ENCODE results near the gene PEX5L.

The PEX5L gene

DNA sequence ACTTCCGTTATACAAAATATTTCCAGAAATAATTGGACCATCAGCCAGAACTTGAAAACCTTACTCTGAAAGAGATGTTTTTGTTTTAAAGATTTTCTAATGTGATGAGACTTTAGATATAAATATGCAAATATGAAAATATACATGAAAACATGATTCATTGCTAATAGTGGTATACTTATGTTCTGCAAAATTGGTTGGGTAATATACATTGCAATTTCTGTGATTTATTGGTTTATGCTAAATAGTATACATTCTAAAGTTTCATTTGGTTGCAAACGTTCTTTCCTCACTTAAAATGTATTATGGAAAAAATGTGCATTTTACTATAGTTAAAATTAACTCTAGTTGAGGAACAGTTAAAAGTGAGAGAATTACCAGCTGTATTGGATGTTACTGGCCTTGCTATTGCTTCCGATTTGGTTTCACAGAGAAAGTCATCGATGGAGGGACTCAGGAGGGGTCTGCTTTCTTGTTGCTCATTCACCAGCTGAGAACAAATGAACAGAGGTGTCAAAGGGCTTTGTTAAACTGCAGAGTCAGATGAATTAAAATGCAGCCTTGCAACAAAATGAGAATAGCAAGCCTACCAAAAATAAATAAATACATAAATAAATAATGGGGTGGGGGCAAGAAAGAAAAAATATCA lies 149.3 kb downstream of the PEX5L start:
- no peak for FAIRE-seq

GRCh38 chr3:179885950-179886349 lies 150.8 kb downstream of the PEX5L start:
- no peak for FAIRE-seq

DNA sequence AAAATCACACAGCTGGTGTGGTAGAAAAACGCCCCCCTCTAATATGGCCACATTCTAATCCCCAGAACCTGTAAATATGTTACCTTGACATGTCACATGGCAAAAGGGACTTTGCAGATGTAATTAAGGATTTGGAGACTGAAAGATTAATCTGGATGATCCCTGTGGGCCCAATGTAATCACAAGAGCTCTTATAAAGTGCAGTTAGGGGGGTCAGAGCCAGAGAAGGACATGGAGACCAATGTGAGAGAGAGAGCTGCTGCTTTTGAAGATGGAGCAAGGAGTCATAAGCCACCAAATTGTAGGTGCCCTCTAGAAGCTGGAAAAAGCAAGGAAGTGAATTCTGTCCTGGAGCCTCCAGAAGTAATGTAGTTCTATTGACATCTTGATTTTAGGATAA lies 152.6 kb downstream of the PEX5L start:
- FAIRE-seq: no peak

DNA sequence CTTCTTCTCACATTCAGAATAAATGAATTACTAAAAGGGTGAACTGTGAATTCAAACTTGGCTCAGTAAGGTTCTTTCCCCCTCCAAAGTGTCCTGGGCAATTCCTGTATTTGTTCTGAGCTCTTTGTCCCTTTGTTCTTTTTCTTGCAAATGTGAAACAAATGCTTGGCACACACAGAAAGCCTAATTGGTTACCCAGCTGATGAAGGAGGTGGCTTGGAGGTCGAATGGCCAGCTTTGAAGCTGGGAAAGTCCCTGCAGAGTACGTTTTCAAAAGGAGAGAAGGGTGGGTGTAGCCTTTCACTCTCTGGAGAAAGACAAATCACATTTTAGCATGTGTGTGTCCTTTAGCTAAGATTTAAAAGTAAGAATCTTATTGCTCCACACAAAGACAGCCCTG lies 154.4 kb downstream of the PEX5L start:
- no peak for FAIRE-seq

- no peak for FAIRE-seq
Measured at GRCh38 chr3:179881791-179882190, 154.9 kb downstream of the PEX5L start.

DNA sequence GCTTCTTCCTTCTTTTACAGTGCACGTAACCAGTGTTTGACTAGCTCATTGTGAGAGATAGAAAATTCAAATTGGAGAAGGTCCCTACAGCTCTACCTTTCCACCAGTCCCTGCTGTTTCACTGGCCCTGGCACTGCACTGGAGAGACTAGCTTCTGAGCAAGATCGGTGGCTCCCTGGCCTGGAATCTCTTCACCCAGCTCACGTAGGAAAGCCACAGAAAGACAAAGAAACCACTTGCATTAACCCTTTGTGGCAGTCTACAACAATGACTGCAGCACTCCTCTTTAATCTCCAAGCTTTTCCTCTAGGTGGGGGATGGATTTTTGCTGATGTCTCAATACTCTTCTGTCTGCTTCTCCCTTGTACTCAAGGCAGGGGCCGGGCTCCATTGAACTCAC lies 155.9 kb downstream of the PEX5L start:
- no peak for FAIRE-seq

DNA sequence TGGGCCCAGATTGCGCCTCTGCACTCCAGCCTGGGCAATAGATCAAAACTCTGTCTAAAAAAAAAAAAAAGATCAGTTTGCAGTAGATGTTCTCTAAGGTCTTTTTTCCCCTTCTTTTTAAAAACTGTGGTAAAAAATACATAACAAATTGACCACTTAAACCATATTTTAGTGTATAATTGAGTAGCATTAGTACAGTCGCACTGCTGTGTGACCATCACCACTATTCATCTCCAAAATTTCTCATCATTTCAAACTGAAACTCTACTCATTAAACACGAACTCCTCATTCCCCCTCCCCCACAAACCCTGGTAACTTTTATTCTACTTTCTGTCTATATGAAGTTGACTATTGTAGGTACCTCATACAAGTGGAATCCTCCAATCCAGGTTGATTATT lies 160.3 kb downstream of the PEX5L start:
- FAIRE-seq: no peak

- no peak for FAIRE-seq
Measured at GRCh38 chr3:179872842-179873241, 163.9 kb downstream of the PEX5L start.

DNA sequence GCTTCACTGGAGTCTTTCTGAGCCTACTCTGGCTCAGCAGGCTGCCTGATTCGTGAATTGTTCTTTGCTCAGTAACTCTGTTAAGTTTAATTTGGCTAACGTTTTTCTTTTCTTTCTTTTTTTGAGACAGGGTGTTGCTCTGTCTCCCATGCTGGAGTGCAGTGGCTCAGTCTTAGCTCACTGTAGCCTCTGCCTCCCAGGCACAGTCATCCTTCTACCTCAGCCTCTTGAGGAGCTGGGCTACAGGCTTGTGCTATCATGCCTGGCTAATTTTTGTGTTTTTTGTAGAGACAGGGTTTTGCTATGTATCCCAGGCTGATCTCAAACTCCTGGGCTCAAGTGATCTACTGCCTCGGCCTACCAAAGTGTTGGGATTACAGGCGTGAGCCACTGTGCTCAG lies 165.0 kb downstream of the PEX5L start:
- FAIRE-seq: no peak

GRCh38 chr3:179868715-179869114 lies 168.0 kb downstream of the PEX5L start:
- no peak for FAIRE-seq

DNA sequence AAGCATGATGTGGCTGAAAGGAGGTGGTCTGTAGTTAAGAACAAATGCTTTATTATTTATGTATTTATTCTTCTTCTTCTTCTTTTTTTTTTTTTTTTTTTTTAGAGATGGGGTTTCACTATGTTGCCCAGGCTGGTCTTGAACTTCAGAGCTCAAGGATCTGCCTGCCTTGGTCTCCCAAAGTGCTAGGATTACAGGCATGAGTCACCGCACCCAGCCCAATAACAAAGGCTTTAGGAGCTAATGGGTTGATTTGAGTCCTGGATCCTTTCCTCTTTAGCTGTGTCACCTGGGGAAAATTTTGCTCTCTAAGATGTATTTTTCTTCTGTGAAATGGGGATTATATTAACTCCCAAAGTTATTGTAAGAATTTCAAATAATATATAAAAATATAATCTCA lies 168.8 kb downstream of the PEX5L start:
- FAIRE-seq: no peak

DNA sequence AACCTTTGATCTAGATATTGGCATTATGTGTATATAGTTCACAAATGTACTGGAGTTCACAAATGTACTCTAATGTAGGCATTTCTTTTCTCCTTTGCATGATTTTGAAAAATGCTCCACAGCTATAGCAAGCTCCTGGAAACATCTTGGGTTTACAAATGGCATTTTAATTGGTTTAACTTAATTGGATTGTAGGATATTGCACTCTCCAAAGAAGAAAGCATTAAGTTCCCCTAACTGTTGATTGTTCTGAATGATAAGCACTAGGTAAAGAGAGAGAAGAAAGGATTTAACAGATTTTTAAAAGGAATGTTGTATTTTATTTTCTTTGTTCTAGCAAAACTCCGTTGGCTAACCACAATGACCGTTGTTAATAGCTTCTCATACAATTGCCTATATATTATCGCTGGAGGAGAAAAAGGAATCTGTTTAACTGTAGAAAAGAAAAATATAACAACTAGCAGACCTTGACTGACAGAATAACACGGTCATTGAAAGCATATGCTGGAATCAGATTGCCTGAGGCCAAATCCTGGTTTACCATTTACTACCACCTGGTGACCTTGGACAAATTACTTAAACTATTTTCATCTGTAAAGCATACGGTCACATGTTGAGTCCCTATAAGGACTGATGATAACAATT lies 170.8 kb downstream of the PEX5L start:
- no peak for FAIRE-seq

DNA sequence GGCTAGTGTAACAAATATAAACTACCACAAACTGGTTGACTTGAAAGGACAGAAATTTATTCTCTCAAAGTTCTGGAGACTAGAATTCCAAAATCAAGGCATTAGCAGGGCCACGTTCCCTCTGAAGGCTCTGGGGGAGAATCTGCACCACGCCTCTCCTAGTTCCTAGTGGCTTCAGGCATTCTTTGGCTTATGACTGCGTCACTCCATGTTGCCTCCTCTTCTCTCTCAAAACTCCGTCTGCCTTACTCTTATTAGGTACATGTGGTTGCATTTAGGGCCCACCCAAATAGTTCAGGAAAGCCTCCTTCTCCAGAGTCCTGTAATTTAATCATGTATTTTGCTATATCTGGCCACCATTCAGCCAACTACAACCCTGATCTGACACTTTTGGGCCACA lies 174.8 kb downstream of the PEX5L start:
- no peak for FAIRE-seq

- no peak for FAIRE-seq
Measured at GRCh38 chr3:179861292-179861691, 175.4 kb downstream of the PEX5L start.

GRCh38 chr3:179860275-179861107 lies 176.2 kb downstream of the PEX5L start:
- FAIRE-seq: no peak

- FAIRE-seq: no peak
Measured at GRCh38 chr3:179853176-179853575, 183.6 kb downstream of the PEX5L start.

DNA sequence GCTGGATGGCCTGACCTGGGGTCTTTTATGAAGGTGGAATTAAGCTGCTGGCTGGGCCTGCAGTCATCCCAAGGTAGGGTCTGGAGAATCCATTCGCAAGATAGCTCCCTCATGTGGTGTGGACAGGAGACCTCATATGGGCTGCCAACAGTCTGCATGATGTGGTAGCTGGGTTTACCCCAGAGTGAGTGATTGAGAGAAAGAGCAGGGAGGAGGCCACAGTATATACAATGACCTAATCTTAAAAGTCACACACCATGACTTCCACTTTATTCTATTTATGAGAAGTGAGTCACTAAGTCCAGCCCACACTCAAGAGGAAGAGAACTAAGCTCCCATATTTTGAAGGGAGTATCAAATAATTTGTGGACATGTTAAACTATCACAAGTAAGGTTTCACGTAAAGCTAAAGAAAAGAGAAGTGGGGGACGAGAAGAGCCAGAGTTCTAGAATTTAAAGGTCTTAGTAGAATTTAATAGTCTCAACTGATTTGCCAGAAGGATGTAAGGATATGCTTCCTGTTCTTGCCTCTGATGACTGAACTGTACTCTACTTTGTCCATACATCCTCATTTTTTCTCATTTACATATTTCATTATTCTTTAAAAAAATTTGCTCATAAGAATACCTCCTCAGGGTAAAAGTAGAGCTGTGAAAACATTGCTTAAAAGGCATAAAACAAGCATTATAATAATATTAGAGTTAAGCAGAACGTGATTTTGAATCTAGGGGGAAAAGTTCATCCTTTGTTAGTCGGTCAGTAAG lies 184.4 kb downstream of the PEX5L start:
- FAIRE-seq: no peak

DNA sequence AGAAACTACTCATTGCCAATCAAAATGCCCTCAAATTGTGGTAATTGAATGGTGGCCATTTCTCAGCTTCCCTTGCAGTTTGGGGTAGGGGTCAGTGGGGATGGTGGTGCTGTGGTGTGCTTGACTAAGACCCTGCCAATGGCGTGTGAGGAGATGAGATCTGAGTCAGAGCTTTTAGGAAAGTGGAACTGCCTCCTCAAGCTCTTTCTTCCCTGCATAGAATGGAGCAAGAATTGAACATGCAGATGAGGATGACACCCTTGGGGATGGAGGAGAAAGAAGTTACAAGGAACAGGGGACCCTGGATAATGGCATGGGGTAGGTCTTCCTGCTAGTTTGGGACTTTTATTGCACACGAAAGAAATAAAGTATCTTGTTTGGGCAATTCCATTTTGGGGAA lies 188.0 kb downstream of the PEX5L start:
- FAIRE-seq: no peak

DNA sequence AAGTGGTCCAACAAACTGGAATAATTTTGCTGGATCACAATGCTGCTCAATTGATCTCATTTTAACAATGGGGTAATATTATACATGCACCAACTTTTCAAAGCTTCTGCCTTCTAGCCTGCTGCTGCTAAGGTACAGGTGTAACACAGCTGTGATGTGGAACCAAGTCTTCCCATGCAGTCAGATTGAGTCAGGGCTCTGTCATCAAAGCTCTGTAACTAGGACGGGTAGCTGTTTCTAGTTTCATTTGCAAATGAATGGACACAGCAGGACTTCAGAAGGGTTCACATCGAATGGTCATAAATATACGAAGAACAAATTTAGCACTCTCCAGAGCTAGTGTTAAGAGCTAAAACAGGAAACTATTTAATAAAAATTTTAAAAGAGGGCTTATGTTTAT lies 194.7 kb downstream of the PEX5L start:
- no peak for FAIRE-seq

GRCh38 chr3:179840985-179841384 lies 195.8 kb downstream of the PEX5L start:
- FAIRE-seq: no peak

DNA sequence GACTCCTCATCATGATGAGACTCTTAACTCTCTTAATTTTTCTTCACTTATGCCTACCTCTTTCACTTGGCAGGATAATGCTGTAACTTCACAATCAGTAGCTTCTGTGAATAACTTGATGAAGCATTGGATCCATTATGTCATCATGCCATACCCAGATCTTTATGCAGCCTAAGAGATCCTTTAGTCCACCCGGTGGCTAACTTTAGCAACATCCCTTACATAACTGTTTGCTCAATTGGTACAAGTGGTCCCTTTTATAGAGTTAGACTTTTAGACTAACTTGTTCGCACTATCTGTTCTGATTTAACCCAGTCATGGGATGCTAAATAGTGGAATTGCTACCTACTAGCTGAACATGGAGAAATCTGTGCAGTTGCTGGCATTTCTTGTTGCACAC lies 199.4 kb downstream of the PEX5L start:
- FAIRE-seq: no peak

DNA sequence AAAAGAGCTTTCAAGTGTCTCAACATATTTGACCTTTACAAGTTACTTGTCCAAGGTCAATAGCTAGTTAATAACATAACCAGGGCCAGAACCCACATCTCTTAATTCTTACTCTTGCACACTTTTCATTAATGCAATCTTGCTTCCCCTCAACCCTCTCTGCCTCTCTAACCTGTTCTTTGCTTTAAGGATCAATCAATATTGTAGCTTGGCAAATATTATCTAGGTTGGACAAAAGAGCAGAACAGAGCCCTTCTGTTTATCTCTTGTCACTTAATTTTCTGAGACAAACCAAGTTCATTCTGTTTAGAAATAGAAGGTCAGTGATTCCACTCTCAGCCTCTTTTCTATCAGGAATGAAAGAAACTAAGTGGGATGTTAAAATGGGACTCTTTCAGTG lies 203.4 kb downstream of the PEX5L start:
- FAIRE-seq: no peak

DNA sequence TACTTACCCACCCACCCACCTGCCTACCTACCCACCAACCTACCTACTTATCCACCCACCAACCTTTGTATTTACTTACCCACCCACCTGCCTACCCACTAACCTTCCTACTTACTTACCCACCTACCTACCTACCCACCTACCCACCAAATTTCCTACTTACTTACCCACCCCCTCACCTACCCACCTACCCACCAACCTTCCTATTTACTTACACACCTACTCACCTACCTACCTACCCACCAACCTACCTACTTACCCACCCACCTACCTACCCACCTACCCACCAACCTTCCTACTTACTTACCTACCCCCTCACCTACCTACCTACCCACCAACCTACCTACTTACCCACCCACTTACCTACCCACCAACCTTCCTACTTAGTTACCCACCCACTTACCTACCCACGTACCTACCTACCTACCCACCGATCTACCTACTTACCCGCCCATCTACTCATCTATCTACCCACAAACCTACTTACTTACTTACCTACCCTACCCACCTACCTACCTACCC lies 204.3 kb downstream of the PEX5L start:
- no peak for FAIRE-seq

Measured in endometrium (tissue), 2 donors.